Measurements from ENCODE around the gene FAIM2.

Gene FAIM2

DNA sequence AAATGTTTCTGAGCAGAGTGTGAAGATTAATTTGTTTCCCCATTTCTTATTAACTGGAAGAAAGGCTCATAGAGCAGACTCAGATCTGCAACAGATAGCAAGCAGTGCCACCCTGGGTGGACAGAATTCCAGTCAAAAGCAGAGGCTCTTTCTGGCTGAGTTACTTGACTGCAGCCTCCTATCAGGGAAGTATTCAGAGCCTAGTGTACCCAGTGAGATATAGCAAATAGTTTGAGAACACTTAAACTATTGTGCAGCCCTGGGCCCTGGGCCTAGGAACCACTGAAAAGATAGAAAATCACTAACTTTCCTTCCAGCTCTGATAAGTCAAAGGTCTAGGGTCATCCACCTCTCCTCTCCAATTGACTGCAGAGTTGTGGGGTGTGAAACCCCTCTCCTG is 35.6 kb upstream of the FAIM2 start:
- no peak for DNase-seq

DNA sequence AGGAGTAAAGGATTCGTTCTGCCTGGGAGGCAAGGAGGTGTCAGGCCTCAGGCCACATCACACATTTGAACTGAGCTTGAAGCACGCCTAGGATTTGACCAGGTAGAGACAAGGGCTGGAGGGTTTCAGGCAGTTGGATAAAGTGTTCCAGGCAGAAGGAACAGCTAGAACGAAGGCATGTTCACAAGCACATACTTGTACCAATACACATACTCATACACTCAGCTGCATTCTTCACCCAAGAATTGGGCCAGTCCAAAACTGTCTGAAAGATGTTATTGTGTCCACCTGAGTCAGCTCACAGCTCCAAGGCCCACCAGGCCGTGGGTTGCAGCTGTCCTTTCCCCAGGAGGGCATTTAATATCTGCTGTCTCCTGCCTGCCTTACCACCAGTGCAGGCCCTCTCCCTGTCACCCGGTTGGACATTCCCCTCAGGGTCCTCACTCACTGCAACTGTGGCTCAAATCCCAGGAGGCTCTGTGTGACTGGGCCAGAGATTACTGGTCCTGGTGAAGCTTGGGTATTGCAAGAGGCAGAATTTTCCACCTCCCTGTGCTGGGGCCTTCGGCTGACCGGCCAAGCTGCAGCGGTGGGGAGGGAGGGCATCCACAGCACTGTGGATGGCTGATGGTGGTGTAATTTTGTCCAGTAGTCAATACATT is 34.1 kb upstream of the FAIM2 start:
- DNase-seq = no peak

DNA sequence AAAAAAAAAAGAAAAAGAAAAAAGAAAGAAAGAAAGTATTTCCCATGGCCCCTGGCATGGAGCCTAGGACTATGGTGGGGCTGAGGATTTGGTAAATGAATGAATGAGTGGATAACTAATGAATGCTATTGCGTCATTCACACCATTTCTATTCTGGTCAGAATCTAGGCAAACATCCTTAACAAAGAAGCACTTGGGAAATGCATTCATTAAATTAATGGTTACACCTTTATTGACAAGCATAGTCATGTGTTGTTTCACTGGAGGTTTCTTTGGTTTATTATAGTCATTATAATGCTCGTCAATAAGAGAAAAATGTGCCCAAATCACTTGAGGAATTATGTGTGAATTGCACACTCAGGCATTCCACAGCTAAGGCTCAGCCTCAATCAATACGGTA is 33.2 kb upstream of the FAIM2 start:
- no peak for DNase-seq

DNA sequence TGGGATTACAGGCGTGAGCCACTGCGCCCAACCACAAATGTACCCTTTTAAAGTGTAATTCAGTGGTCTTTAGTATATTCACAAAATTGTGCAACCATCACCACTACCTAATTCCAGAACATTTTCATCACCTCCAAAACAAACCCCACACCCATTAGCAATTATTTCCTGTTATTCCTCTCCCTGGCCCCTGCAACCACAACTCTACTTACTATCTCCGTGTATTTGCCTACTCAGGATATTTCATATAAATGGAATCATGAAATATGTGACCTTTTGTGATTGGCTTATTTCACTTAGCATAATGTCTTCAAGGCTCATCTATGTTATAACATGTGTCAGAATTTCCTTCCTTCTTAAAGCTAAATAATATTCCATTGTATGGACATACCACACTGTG is 30.8 kb upstream of the FAIM2 start:
- DNase-seq = no peak

DNA sequence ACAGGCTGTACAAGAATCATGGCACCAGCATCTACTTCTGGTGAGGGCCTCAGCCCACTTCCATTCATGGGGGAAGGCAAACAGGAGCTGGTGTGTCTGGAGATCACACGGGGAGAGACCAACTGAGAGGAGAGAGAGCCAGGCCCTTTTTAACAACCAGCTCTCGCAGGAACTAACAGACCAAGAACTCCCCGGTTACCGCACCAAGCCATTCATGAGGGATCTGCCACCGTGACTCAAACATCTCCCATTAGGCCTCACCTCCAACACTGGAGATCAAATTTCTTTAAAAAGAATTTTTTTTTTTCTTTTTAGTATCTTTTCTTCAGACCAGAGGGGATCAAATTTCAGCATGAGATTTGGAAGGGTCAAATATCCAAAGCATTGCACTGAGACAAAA is 30.1 kb upstream of the FAIM2 start:
- DNase-seq = no peak

DNA sequence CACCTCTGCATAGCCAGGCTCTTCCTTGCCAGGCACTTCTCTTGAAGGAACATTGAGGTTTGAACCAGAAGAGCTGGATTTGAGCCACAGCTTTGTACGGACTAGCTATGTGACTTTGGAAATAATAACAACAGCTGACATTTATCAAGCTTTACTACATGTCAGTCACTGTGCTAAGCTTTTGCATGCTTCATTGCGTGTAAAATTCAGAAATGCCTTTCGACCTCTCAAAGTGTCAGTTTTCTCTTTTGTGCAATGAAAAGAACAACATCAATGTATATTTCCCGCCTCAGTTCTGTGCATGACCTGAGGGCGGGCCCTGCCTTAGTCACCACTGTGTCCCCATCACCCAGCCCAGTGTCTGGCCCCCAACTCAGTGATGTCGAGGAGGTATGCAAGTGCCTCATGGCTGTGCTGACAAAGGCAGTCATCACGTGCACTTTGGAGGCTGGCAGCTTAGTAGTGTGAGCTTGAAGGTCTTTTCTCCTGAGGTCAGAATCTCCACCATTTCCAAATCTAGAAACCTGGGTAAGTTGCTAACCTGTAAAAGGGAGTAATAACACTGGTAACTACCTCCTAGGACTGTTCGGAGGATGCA is 28.9 kb upstream of the FAIM2 start:
- no peak for DNase-seq

DNA sequence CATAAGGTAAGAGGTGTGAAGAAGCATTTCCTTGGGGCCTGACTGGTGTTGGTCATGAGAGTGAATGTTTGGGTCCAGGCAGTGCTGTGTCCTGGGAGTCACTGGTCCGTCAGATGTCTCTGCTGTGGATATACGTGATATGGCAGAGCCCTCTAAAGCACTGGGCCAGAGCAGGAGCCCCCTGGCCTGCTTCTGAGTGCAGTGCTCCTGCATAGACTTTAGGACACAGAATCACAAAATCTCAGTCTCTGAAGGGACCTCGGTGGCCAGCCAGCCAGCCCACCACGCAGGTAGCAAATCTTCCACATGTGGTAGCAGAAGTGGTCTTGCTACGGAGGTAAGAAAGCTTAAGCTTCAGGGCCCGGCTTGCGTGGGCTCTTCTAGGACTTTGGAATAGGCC is 28.3 kb upstream of the FAIM2 start:
- no peak for DNase-seq

DNA sequence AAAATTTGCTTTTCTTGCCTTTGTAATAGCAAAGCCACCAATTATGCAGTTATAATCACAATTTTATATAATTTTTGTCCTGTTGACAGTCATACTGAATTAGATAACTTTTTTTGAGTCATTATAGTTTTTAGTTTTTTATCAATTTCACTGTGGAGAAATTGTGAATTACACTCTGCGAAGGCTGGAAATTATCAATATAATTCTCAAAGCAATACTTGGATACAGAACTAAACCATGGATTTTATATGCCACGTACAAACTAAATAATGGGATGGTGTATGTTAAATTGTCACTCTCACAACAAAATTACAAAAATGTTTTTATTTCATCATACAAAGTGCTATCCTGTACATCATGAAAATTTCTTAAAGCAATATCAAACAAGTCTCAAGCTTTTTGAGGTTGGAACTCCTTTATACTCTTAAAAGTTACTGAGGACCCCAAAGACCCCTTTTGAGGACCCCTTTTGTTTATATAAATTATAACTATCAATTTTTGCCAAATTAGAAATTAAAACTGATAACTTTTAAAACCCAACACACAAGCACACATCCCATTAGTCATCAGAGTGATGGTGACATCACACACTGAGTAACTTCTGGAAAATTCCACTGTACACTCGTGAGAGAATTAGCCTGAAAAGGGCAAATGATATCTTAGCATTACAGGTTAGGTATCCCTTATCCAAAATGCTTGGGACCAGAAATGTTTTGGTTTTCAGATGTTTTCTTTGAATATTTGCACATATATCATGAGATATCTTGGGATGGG is 27.0 kb upstream of the FAIM2 start:
- DNase-seq = no peak

DNA sequence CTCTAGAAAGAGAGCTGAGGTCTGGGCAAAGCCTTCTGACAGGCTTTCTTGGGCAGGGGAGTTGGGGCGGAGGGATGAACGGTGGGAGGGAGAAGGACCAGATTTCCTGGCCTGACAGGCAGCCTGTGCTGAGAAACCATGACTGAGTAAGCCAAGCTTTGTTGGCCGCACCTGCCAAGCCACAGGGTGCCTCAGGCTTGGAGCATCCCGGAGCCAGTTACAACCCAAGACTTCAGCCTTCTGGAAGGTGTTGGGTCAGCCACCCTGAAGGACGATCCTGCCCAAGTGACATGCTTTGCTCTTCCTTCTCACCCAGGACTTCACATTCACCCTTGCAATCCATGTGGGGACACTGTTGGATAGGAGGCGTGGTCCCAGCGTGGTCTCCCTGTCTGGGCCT is 25.9 kb upstream of the FAIM2 start:
- DNase-seq = no peak

DNA sequence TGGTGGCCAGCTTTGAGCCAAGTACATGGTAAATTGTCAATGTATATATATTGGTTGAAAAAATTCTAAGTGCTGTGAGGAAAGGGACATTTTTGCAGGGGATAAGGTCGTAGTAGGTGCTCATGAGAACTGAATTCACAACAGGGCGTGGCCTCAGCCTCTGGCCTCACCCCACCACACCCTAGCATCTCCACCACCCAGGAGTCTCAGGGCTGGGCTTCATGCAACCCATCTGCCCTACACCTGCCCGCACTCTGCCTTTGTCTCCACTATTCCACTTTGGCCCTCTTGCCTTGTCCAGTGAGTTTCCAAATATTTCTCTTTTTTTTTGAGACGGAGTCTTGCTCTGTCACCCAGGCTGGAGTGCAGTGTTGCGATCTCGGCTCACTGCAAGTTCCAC is 24.8 kb upstream of the FAIM2 start:
- DNase-seq = no peak

DNA sequence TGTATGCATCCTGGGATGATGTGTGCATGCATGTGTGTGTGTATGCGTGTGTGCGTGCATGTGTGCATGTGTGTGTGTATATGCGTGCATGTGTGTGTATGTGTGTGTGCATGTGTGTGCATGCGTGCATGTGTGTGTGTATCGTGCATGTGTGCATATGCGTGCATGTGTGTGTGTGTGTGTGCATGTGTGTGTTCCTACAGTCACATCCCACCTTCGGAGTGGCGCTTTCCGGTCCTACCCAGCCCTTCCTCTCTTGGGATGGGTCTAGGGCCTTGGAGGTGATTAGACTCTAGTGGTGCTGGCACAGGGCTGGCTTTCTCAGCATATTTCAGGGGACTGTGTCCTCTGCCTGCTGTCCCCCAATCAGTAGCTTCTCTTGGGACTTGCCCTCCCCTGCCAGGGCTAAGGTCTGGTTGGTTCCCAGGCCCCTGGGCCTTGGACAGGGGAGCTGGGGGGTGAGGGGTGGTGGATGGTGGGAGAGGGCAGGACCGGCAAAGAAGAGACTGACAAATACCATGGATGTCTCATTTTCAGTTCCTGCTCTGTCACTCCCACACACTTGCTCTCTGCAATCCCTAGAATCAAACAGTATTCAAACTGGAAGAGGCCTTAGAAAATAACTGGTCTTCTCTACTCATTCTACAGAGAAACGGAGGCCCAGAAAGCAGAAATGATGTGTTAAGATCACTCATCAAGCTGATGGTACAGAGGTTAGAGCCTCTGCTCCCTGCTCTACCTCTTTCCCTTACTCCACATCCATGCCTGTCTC is 21.9 kb upstream of the FAIM2 start:
- no peak for DNase-seq

DNA sequence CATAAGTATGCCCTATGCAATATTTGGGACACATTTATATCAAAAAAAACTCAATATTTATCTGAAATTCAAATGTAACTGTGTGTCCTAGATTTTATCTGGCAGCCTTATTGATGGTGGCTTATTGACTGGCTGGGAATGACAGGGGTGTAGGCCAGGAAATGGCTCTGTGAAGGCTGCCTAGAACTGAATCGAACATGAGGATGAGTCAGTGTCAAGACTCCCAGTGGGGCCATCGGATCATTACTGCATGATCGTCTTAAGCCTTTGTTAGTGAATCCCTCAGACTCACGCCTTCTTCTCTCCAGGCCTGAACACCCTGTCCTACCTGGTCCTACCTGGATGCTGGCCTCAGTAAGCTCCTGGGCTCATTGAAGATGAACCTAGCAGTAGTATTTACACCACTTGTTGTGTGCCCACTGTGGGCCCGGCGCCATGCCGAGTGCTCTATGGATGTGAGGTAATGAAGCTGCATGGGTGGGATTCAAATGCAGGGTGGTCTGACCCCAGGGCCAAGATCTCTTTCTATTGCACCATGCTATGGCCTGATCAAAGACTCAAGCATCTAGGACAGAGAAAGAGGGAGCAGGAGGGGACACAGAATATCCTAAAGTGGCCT is 21.0 kb upstream of the FAIM2 start:
- no peak for DNase-seq

DNA sequence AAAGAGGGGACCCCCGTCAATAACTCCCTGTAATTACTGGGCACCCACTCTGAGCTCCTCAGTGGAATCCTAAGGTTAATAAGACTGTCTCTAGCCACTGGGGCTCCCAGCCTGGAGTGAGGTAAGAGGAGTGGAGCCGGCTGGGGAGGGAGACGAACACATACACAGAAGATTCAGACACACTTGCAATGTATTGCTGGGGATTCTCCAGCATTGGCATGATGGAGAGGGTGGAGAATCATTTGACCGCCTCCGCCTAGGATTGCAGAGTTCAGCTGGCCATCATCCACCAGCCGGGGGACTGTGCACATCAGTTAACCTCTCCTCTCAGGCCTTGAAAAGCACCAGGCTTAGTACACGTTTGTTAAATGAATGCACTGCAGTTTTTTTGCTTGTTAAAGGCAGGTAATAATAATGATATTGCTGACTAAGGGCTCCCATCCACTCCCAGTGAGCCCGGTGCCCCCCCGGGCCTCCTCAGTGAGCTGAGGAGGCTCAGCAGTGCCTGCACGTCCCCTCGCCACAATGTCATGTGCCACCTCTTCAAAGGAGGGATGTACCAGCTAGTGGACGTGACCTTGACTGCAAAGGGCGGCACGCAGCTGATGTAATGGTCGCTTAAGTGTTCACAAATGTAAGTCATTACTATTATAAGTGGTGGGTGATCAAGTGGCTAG is 20.3 kb upstream of the FAIM2 start:
- DNase-seq = no peak

DNA sequence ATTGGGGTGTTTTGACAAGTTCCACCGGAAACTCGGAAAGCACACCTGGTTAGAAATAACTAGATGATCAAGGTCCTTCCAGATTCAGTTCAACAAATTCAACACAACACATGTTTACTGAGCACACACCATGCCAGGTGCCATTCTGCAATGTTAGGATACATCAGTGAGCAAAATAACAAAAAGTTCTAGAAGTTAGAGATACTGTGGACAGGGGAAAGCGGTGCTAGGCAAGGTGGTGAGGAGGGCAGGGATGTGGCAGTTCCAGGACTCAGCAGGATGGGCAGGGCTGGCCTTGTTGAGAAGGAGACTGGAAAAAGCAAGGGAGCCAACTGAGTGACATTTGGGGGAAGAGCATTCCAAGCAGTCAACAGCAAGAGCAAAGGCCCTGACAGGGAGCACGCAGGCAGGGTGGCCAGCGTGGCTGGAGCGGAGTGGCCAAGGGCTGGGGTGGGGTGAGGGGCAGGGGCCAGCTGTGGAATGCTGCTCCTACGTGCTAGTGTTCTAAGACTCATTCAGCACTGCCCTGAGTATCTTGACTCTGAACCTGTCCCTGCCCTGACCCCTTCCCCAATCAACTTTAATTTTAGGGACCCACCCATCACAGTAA is 19.4 kb upstream of the FAIM2 start:
- DNase-seq = no peak

DNA sequence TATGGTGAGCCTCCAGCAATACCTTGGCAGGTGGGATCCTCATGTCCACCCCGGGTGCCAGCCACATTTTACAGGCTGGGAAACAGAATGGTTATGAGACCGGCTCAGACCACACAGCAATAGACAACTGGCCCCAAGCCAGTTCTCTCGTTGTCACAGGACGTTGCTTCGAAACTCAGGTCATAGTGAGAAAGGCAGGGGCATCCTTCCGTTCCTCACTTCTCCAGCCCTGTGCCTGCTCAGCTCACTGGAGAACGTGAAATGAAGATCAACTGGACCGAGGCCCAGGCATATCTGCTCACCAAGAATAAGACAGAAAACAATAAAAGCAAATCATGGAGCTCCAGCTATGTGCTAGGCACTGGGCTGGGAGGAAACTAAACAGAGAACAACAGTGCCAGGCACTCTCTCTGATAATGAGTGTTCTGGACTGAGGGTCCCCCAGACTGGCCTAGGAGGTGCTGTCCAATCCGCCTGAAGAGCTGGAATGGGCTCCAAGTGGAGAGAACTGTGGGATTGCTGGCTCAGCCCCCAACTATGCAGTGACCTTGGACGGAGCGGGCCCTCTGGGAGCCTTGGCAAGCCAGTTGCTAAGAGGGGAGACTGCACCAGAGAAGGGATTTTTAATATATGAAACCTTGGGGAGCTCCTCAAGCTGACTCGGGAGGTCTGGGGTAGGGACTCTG is 18.8 kb upstream of the FAIM2 start:
- DNase-seq = no peak

DNA sequence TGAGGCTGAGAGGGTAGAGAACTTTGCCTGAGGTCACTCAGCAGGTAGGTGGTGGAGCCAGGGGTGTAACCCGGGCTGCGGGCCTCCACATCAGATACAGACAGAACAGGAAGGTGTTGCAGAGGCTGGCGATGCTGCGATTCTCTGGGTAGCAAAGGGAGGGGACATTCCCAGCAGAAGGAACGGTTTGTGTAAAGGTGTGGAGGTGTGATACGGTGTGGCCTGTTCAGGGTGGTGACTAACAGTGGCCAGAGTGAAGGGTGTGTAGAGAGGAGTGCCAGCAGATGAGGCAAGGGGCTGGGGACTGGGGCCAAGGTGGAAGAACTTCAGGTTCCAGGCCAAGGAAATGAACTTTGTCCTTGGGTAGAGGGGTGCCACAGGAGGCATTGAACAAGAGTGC is 18.2 kb upstream of the FAIM2 start:
- no peak for DNase-seq

DNA sequence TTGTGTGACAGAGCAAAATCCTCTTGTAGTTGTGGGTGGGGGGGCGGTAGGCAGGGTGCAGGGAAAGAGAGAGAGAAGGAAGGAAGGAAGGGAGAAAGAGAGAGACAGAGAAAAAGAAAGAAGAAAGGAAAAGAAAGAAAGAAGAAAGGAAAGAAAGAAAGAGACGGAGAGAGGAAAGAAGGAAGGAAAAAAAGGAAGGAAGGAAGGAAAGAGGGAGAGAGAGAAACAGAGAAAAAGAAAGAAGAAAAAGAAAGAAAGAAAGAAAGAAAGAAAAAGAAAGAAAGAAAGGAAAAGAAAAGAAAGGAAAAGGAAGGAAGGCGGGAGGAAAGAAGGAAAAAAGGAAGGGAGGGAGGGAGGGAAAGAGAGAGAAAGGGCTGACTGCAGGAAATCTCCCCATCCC is 17.6 kb upstream of the FAIM2 start:
- DNase-seq = no peak

DNA sequence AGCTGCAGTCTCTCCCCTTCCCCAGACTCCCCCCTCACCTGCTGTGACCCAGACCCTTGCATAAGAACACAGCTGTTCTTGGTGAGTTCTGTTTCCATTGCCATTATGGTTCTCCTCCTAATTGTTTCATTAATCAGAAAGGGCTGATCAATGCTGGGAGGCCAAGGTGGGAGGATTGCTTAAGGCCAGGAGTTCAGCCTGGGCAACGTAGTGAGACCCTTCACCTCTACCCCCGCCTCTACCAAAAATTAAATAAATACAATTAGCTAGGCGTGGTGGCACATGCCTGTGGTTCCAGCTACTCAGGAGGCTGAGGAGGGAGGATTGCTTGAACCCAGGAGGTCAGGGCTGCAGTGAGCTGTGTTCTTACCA is 17.2 kb upstream of the FAIM2 start:
- no peak for DNase-seq

DNA sequence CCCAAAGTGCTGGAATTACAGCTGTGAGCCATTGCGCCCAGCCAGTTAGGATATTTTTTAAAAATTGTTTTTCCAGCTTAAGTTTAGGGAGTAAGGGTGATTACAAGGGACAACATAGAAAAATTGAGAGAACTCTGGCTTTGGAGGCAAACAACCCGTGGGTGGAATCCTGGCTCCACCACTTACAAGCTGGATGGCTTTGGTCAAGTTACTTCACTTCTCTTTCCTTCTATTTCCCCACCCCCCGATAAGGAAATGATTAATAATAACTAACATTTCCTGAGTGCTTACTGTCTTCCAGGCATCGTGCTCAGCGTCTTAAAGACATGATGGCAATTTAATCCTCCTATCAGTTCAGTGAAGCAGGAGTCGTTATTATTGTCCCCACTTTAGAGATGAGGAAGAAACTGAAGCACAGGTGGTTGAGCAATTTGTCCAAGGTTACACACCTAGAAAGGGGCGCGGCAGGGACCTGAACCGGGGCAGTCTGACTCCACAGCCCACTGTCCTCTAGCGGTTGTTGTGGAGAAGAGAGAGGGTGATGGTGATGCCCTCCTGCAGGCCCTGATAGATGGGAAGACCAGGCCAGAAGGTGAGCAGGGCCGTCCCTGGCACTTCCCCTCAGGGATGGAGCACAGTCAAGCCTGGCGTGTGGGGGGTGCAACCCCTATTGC is 16.7 kb upstream of the FAIM2 start:
- DNase-seq = no peak

DNA sequence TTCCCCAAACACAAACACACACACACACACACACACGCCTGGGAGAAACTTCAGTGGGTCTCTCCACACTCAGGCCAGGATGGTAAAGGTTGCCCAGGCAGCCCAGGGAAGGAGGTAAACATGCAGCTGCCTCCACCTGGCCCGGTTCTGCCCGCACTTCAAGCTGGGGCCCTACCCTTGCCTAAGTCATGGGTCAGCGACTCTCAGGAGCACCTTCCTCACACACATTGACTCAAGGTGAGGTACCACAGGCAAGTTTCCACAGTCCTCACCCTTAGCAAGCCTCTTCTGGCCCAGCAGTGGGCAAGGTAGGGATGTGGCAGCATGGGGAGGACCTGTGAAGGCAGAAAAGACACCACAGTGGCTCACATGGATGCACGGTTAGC is 14.1 kb upstream of the FAIM2 start:
- DNase-seq = no peak

DNA sequence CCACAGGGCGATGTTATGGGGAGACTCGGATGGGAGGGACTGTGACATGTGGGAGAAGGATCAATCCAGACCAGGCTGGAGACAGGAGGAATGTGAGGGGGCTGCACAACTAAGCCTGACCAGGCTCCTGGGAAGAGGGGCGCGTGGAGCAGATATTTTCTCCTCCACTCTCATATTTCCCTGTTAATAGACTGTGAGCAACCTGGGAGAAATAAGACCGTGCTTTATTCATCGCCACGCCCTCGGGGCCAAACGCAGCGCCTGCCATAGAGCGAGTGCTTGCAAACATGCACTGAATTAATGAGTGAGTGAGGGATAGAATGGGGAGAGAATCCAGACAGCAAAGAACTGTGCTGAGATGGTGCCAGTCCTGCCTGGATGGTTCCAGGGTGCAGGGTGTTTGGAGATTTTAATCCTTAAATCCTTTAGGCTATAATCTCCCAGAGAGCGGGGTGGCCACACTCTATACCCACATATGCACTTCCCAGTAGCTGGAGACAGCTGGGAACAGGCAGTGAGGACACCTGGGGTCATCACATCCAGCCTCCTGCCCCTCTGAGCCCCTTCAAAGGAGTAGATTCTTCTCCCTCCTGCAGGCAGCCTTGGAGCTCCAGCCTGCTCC is 13.6 kb upstream of the FAIM2 start:
- no peak for DNase-seq
